Measurements from ENCODE around the gene HARBI1.

Gene HARBI1

GRCh38 chr11:46633291-46634217 lies 16.5 kb upstream of the HARBI1 start:
- no peak for DNase-seq (ENCODE audit: low read depth)

- DNase-seq (ENCODE audit: low read depth), result no peak
Measured at GRCh38 chr11:46632502-46632901, 15.5 kb upstream of the HARBI1 start.

- DNase-seq (ENCODE audit: low read depth), result no peak
Measured at GRCh38 chr11:46631676-46632075, 14.6 kb upstream of the HARBI1 start.

GRCh38 chr11:46630237-46630636 lies 13.2 kb upstream of the HARBI1 start:
- no peak for DNase-seq (ENCODE audit: low read depth)

GRCh38 chr11:46628961-46629360 lies 11.9 kb upstream of the HARBI1 start:
- DNase-seq (ENCODE audit: low read depth), result no peak

GRCh38 chr11:46625406-46625805 lies 8.4 kb upstream of the HARBI1 start:
- no peak for DNase-seq (ENCODE audit: low read depth)

- no peak for DNase-seq (ENCODE audit: low read depth)
Measured at GRCh38 chr11:46618837-46619236, 1.8 kb upstream of the HARBI1 start.

GRCh38 chr11:46617972-46618314 lies 916 bp upstream of the HARBI1 start:
- no peak for DNase-seq (ENCODE audit: low read depth)

- DNase-seq (ENCODE audit: low read depth), result no peak
Measured at GRCh38 chr11:46616551-46617133, 385 bp downstream of the HARBI1 start.

GRCh38 chr11:46615756-46616155 lies 1.3 kb downstream of the HARBI1 start:
- no peak for DNase-seq (ENCODE audit: low read depth)

GRCh38 chr11:46612326-46612725 lies 4.7 kb downstream of the HARBI1 start:
- DNase-seq (ENCODE audit: low read depth), result no peak

- no peak for DNase-seq (ENCODE audit: low read depth)
Measured at GRCh38 chr11:46611526-46612304, 5.3 kb downstream of the HARBI1 start.

GRCh38 chr11:46609386-46609785 lies 7.6 kb downstream of the HARBI1 start:
- DNase-seq (ENCODE audit: low read depth), result no peak

GRCh38 chr11:46607516-46607915 lies 9.5 kb downstream of the HARBI1 start:
- no peak for DNase-seq (ENCODE audit: low read depth)

- no peak for DNase-seq (ENCODE audit: low read depth)
Measured at GRCh38 chr11:46604796-46605195, 12.2 kb downstream of the HARBI1 start.

GRCh38 chr11:46603704-46604308 lies 13.2 kb downstream of the HARBI1 start:
- no peak for DNase-seq (ENCODE audit: low read depth)

GRCh38 chr11:46601129-46601528 lies 15.9 kb downstream of the HARBI1 start:
- DNase-seq (ENCODE audit: low read depth), result no peak

- DNase-seq (ENCODE audit: low read depth), result no peak
Measured at GRCh38 chr11:46600194-46600960, 16.6 kb downstream of the HARBI1 start.

- DNase-seq (ENCODE audit: low read depth), result no peak
Measured at GRCh38 chr11:46599340-46600193, 17.5 kb downstream of the HARBI1 start.

- DNase-seq (ENCODE audit: low read depth), result no peak
Measured at GRCh38 chr11:46597609-46598219, 19.3 kb downstream of the HARBI1 start.

All from activated T-cell treated with anti-CD3 and anti-CD28 coated beads for 48 hours (primary cell).